22Rv1 (cell line): ENCODE measurements around the gene HPS3.

Source experiments
- H3K27ac ChIP-seq: fragments of 450-650 bp; 2 replicates; pipeline ENCODE4 v1.5.1; 2017
- CTCF ChIP-seq: fragments of 450-650 bp; IDR thresholded peaks from 2 replicates; pipeline ENCODE4 v1.5.1; 2017; ENCODE audit warnings: mild to moderate bottlenecking
- ZFX ChIP-seq: fragments of 450-650 bp; IDR thresholded peaks from 2 replicates; pipeline ENCODE4 v1.6.1; 2017; ENCODE audit warnings: antibody characterized with exemption, borderline replicate concordance

Gene HPS3

GRCh38 chr3:149203758-149204157 is 74.3 kb downstream of the HPS3 start:
- no peak overlapping the region for H3K27ac ChIP-seq
- TF ChIP-seq CTCF (no peak), ZFX (no peak)

DNA sequence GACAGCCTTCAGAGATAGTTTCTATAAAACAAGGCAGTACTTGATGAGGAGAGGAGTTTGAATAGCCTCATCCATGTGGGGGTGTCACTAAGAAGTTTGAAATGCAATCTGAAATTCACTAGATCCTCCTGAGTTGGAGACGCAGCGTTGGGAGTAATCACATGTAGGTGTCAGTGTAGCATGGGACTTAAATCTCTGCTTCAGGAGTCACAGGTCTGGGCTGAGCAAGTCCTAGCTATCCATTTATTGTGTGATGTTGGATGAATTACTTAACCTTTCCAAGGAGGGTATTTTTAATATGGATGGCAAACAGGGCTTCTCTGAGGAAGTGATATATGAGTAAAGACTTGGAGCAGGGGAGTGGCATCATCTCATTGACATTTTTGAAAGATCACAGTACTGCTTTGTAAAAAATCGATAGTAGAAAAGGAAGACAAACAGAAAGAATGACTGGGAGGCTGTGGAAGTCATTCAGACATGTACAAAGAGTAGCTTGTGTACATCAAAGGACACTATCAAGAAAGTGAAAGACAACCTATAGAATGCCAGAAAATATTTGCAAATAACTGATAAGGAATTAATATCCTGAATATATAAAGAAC is 75.1 kb downstream of the HPS3 start:
- TF ChIP-seq ZFX: no peak
- TF ChIP-seq CTCF: no peak
- no peak overlapping the region for H3K27ac ChIP-seq

DNA sequence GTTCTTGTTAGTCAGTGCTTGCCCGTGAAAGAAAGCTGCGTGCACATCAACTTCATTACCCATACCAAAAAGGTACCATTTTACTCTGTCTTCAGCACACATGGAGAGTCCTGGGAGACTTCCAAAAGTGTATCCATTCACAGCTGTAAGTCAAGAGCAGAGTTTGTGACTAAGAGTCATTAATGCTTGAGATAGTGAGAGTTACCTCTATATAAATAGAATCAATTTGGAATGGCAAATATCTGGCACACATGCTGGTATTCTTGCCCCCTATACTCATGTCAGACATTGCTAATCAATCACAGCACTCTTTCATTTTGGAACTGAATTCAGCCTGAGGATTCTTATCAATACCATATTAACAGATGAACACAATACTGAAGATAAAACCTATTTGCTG is 78.0 kb downstream of the HPS3 start:
- TF ChIP-seq CTCF (no peak), ZFX (no peak)
- H3K27ac ChIP-seq: no peak overlapping the region

DNA sequence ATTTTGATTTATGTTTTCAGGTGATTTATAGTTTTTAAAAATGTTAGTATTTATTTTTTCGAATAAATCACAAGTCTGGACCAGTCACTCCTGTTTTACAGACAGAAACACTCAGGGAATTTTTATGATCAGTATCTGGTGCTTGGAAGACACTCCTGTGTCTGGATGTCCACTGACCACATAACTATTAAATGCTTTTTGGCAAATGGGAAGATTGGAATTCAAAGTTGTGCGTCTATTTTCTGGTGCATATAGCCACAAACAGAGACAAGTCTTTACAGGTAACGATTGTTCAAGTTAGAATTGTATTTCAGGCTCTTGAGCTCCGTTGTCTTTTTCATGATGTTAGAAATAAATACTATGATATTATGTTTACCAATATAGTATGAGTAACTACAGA is 80.0 kb downstream of the HPS3 start:
- TF ChIP-seq ZFX: no peak
- H3K27ac ChIP-seq: no peak overlapping the region

DNA sequence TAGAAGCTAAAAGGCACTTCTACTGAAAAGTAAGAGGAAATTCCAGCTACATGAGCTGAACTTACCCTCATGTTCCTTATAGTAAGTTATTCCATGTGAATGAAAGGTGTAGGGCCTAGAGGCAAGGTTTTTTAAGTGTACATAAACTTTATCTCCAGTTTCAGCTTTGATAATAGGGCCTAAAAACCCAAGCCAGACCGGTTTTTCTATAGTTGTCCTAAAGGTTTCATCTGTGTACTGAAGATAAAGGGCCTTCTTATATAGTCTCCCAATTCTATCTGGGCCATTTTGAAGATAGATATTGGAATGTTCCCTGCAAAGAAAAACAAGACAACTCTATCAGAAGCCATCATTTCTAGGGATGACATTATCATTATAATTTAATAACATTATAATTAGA is 82.9 kb downstream of the HPS3 start:
- no peak overlapping the region for H3K27ac ChIP-seq
- no peak for TF ChIP-seq ZFX
- no peak for TF ChIP-seq CTCF

DNA sequence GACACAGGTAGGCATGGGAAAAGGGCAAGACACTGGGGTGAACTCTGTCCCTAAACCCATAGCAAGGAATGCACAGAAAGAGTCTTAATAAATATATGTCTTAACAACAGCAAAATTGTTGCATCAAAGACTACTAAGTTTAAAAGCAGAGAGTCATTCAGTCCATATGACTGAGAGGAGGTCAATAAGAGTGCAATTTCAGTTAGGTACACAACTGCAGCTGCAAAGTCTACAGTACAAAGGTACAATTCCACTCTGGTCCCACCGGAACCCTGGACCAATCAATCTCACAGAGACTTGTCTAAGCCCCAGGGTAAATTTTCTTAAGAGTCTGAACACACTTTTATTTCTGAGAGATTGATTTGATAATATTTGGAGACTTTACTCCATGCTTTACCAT is 85.3 kb downstream of the HPS3 start:
- TF ChIP-seq ZFX (no peak), CTCF (no peak)
- no peak overlapping the region for H3K27ac ChIP-seq

DNA sequence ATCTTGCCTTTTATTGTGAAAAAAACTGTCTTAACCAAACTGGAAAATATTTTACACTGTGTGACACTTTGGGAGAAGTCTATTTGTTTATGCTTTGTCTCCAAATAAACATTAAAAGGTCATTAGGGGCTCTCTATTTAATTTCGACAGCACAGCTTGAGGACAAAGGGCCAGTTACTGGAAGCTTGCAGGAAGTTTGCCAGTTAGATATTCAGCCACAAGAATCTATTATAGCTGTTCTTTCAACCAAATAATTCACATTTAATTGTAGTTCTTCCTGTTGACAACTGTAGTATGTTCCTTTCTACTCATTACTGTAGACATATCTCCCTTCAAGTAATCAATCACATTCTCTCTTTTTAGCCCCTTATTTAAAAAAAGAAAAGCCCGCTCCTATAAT is 86.1 kb downstream of the HPS3 start:
- no peak overlapping the region for H3K27ac ChIP-seq
- TF ChIP-seq ZFX (no peak), CTCF (no peak)
